ENCODE measurements around the gene GID4.
"Not testable (repeated sequence)": the region's sequence is repeated elsewhere in the genome, so short reads cannot be mapped to it uniquely, and the experiment has no call there.

GID4 gene

DNA sequence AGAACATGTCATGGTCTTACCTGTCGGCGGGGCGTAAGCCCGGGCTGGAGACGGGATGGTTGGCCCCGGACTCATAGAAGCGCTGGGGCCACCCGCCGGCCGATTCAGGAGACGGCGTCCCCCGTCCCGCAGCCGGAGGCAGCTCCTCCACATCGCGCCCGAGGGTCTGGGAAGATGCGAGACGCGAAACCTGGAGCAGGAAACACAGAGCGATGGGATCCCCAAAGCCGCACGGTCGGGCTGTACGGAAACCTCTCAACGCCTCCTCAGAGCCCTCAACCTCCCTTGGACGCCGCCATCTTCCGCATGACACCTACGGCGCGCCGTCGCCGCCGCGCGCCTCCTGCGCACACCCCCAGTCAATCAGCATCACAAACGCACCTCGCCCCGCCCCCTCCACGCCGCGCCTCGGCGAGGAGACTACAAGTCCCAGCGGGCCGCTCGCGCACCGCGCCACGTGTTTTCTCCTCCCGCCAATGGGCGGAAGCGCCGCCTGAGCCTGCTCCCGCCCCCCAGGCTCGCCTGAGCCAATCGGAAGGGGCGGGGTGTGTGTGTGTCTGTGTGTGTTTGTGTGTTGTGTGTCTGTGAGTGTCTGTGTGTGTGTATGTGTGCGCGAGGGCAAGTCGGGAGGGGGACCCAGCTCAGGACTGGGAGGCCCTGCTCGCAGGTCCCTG, at the start of gene GID4, which contains the start of gene ATPAF2:
Gene GID4 (plus strand): TSS at position 548 of the 674 bp plus-strand sequence. CDS start 57 bp downstream, at position 605.
Gene ATPAF2 (minus strand): TSS at position 308 of the 674 bp plus-strand sequence. CDS start 155 bp downstream, at position 153.
- DNase-seq (ENCODE audit: low spot score) = peak; percentile 99

DNA sequence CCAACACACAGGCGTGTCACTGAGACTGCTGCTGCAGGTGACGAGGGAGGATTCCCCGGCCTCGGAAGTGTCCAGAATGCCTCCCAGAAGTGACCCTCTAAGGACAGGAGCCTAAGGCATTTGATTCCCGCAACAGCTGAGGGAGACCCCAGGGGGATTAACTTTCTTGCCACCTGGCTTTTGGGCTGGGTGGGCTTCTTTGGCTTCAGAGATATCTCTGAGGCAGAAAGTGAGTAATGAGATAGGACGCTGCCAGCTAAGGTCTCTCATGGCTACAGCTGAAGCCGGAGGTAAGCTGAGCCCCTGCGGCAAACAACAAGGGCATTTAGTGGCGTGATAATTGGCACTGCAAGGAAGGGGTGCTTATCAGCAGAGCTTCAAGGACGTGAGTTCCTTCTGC, 49.6 kb upstream of the GID4 start:
- DNase-seq (ENCODE audit: low spot score) = no peak

DNA sequence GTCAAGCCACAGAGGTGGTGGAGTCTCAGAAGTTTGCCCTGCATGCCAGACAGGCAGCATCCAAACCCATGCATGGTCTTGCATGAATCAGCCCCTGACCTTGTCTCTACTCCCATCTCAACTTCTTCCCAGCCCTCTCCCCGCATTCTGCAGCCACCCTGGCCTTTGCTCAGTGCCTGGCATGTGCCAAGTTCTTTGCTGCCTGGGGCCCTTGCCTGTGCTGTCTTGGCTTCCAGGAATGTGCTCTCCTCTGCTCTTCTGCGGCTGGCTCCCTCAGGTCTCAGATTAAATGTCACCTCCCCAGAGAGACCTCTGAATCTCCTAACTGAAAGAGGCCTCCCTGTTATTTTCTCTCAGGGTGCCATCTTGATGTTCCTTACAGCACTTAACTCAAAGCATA, 48.9 kb upstream of the GID4 start:
- DNase-seq (ENCODE audit: low spot score) = no peak

DNA sequence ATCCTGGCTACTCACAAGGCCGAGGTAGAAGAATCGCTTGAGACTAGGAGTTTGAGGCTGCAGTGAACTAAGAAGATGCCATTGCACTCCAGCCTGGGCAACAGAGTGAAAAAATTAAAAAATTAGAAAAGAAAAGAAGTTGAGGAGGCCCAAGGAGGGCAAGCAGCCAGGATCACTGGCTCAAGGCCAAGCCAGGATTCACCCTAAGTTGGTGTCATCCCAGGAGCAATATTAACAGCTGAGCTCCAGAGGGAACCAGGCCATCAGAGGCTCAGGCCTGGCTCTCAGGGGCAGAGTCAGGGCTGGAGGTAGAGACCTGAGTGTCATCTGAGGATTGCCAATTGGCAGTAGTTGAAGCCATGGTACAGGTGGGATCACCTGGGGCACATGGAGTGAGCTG, 45.8 kb upstream of the GID4 start:
- DNase-seq (ENCODE audit: low spot score) = no peak

DNA sequence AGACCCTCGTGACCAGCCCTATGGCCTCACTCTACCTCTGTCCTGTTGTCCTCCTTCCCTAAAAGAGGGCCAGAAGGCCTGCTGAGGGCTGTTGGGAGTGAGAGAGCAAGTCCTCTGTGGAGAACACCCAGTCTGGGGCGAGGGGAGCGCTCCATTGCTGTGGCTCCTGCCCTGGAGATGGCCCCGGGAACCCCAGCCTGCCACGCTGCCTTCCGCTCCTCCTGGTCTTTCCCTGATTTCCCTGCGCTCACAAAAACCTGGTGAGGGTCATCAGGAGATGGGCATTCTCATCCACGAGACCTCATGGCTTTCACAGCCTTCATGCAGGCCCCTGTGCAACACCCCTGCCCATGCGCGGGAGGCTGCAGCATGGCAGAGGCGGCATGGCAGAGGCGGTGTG, 45.4 kb upstream of the GID4 start:
- no peak for DNase-seq (ENCODE audit: low spot score)

DNA sequence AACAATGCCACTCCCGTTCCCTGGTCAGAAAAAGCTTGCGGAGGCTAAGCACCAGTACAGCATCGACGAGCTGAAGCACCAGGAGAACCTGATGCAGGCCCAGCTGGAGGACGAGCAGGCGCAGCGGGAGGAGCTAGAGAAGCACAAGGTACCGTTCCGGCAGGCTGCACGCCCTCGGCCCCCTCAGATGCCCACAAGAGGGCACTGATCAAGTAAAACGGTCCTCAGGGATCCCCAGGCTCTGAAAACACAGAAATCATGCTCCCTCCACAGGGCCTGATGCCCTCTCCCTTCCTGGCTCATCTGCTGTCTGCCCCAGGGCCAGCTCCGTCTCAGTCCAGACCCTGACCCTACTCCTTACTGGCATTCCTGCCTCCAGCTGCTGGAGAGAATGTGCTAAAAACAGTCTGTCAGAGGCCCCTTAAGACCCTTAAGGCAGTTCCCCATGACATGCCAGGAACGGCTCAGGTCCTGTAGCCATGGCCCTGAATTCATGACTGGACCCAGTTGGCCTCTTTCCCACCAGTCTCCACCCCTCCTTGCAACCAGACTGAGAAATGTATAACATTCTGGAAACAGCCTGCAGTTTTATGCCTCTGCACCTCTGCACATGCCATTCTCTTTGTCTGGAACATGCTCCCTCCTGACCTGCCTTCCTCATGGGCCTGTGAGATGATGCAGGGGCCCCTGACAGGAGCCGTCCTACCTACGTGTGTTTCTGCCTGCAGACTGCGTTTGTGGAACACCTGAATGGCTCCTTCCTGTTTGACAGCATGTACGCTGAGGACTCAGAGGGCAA, 44.7 kb upstream of the GID4 start:
- peak; percentile 26 for DNase-seq (ENCODE audit: low spot score)

DNA sequence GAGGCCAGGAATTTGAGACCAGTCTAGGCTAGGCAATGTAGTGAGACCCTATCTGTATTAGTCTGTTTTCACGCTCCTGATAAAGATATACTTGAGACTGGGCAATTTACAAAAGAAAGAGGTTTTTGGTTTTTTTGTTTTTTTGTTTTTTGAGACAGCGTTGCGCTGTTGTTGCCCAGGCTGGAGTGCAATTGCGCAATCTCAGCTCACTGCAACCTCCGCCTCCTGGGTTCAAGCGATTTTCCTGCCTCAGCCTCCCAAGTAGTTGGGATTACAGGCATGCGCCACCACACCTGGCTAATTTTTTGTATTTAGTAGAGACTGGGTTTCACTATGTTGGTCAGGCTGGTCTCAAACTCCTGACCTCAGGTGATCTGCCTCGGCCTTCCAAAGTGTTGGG, 43.3 kb upstream of the GID4 start:
- DNase-seq (ENCODE audit: low spot score) = not testable (repeated sequence)

DNA sequence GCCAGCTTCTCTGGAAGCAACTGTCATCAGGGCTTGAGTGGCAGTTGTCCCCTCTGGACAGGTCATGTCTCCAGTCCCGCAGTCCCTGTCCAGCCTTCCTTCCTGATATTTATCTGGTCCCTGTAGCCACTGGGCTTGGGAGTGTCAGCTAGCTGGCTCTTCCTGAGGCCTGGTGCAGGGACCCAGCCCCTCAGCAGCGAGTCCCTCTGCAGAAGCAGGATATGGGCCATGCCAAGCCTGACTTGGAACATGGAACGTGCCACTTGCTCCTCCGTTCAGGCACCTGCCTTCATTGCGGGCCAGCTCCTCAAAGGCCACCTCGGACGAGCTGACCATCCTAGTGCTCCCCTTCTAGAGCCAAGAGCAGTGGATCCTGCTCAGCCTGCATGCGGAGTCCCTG, 40.3 kb upstream of the GID4 start:
- no peak for DNase-seq (ENCODE audit: low spot score)

DNA sequence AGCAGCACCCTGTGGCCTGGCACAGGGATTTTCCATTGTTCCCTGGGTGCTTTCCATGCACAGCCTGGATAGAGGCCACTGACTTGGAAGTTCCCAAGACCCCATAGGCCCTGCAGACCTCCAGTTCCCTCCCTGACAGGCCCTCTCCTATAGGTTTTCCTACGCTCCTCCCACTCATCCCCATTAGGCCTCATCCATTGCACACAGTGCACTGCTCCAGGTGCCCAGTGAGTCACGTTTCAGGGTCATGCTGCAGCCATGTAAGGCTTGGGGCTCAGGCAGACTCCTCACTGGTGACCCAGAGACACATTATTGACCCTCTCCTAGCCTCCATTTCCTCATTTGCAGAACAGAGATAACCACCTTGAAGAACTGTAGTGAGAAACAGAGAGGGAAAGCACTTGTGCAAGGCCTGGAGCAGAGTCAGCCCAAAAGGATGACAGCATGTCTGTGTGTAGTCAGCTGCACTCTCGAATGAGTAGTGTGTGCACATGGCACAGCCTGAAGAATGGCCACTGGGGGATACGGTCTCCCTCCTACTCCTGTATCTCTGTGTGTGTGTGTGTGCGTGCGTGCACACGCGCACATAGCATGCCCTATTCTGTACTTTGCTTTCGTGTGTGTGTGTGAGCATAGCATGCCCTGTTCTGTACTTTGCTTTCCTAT, 39.7 kb upstream of the GID4 start:
- no peak for DNase-seq (ENCODE audit: low spot score)

DNA sequence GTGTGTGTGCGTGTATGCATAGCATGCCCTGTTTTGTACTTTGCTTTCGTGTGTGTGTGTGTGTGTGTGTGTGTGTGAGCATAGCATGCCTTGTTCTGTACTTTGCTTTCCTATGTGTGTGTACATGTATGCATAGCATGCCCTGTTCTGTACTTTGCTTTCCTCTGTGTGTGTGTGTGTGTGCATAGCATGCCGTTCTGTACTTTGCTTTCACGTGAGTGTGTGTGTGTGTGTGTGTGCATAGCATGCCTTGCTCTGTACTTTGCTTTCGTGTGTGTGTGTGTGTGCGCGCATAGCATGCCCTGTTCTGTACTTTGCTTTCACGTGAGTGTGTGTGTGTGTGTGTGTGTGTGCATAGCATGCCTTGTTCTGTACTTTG, 39.2 kb upstream of the GID4 start:
- DNase-seq (ENCODE audit: low spot score) = no peak

DNA sequence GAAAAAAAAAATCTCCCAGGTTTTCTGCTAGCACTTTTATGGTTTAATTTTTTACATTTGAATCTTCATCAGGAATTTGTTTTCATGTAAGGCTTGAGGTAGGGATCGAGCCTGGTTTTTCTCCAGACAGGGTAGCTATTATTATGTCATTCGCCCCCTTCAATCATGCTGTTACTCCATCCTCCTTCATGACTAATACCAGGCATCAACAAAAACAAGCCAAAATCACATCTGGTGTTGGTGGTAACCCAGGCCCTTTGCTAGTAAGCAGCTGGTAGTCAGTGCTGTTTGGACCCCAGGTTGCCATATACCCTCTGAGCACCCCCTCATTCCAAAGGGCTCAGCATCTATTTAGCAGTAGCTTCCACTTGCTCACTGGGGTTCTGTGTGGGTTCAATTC, 37.0 kb upstream of the GID4 start:
- DNase-seq (ENCODE audit: low spot score) = peak; percentile 47

DNA sequence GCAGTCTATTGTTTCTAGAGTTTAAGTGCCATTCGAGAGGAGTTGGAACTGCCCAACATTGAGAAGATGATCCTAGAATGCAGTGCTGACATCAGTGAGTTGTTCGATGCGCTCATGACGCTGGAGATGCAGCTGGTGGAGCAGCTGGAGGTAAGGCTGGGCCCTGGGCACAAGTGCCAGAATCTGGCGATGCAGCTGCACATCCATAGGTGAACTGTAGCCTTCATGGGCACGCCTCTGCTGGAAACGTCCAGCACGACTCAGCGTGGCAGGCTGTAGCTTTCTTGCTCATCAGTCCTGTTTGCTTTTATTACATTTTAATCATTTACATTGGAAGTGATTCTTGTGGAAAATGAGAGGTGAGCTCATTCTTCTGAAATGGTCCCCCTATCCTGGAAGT, 34.9 kb upstream of the GID4 start:
- no peak for DNase-seq (ENCODE audit: low spot score)

DNA sequence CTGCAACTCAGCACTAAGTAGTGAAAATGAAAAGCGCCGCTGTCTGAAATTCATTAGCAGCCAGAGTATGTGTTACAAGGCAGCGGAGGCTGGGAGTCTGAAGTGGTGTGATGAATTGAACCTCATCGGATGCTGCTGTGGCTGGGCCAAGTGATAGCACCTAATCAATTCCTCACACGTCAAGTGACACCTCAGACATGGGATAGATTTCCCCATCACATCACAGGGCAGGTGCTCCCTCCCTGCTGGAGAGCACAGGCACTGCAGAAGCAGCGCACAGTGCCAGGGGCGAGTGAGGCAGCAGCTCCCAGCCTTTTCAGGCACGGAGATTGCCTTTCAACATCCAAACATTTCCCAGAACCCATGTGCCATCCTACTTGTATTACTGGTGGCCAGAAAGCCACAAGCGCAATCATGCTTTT, 34.3 kb upstream of the GID4 start:
- no peak for DNase-seq (ENCODE audit: low spot score)

DNA sequence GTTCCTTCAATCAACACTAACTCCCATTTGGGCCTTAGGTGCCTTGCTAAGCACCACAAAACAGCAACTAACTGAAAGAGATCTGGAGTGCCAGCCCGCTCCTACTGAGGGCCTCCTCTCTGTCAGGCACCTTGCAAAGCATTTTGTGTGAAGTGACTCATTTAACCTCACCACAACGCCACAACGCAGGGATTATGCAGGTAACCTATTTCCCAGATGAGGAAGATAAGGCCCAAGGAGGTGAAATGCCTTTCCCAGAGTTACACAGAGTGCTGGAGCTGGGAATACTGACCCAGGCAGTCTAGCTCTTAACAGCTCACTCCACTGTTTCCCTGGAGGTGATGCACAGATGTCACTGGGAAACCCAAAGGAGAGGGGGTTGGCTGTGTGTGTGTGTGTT, 33.7 kb upstream of the GID4 start:
- DNase-seq (ENCODE audit: low spot score) = no peak

DNA sequence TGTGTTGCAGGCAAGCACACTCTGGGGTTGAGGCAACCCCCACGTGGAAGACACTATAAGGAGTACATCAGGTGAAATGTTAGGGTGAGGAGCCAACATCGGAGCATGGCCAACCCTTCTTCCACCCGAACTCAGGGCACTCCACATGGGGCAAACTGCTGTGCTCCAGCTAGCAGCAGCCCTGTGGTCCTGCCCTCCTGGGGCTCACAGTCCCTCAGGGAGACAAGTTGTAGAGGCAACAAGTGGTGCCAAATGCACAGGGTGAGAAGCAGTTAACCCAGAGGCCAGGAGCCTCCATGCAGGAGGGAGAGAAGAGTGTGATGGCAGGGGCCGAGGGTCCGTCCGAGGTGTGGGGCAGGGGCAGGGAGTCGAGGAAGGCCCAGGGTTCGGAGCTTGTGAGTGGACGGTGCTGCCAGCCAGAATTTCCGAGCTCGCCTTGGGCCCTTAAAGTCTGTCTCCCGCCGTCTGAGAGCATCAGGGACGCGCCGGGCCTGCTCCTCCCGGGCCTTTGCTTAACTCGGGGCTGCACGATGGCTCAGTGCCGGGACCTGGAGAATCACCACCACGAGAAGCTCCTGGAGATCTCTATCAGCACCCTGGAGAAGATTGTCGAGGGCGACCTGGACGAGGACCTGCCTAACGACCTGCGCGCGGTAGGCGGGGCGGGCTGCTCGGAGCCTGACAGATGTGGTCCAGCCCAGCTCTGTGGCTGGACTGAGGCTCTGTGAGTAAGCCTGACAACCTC, 32.5 kb upstream of the GID4 start:
- no peak for DNase-seq (ENCODE audit: low spot score)

DNA sequence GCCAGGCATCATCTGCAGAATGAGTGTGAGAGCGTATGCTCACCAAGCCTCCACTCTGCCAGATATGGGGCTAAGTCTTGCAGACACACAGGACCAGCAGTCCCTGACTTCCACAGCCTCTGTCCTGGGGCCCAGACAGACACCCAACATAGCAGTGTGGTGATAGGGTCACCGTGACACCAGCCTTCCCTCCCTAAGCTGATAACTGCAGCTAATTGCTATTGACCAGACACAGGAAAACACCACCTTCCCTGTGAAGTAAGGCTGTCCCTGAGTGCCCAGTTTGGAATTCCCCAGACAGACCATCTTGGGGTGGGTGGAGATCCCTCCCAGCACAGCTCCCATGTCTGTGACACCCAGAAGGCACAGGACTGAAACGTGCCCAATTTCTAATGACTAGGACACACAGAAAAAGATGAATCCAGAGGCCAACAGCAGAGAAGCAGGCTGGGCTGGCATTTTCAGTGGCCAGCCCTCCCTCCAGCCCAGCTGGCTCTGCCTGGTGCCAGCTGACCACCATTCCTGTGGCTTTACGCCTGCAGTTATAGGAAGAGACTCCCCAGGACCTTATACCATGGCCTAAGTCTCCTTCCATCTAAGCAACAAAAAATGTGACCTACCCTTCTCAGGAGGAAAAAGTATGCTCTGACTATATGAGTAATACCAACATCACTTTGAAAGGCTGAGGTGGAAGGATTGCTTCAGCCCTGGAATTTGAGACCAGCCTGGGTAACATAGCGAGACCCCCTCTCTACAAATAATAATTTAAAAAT, 30.5 kb upstream of the GID4 start:
- DNase-seq (ENCODE audit: low spot score) = peak; percentile 86

DNA sequence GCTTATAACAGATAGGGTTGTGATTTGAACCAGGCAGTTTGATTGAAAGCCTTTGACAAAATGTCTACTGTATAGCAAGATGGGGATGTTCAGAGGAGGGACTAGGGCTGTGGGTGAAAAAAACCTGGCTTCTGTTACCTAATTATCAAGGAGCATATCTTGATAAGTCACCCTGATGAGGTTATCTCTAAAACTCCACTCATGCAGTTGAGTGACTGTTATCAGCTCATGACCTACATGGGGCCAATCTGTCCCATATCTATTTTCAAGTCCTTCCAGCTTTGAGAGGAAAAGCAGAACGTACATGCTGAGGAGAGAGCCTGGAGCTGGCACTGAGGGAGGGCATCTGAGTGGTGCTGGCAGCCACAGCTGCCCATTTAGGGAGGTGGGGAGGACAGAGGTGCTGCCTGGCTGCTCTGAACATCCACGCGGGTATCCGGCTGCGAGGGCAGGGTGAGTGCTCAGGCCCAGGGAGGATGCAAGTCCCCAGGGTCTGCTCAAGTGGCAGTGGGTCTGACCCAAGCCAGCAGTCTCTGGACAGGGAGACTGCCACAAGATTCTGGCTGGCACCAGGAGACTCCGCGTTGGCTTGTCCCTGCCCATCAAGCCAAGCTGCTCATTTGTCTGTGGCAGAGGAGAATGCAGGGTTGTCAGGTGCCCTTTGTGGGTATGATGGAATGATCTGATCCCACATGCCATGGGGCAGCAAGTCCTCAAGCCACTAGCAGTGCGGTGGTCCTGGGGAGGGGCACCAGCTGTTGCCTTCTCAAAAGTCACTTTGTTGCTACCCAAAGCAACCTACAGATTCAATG, 29.4 kb upstream of the GID4 start:
- DNase-seq (ENCODE audit: low spot score) = no peak

DNA sequence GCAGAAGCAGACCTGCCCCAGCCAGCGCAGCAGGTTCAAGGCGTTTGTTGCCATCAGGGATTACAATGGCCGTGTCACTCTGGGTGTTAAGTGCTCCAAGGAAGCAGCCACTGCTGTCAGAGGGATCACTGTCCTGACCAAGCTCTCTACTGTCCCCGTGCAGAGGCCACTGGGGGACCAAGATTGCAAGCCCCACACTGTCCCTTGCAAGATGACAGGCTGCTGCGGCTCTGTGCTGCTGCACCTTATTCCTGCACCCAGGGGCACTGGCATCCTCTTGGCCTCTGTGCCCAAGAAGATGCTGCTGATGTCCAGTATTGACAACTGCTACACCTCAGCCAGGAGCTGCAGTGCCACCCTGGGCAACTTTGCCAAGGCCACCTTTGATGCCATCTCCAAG, 27.9 kb upstream of the GID4 start:
- DNase-seq (ENCODE audit: low spot score) = no peak

DNA sequence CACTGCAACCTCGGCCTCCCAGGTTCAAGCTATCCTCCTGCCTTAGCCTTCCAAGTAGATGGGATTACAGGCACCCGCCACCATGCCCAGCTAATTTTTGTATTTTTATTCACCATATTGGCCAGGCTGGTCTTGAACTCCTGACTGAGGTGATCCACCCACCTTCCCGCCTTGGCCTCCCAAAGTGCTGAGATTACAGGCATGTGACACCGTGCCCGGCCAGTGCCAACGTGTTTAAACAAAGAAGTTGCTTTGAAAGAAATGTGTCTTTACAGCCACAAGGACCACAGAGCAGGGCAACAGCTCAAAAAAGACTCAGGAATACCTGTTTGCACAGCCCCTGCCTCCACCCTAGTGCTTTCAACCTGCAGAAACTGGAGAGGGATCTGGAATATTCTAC, 25.2 kb upstream of the GID4 start:
- no peak for DNase-seq (ENCODE audit: low spot score)

DNA sequence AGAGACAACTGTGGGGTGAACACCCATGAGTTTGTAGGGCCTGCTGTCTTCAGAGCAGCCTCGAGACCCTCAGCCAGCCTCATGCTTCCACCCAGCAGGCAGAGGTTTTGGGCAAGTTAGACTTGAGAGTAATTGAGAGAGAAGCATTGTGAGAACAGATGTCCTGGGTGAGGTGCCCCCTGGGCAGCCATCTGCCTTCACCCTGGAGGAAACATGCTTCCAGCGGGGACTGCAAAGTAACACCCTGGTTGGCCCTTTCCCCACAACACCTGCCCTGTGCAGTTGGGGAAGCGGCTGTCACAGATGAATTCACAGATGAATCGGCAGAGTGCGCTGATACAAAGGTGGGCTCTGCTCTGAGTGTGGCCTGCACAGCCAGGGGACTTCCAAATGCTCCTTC, 23.6 kb upstream of the GID4 start:
- no peak for DNase-seq (ENCODE audit: low spot score)

DNA sequence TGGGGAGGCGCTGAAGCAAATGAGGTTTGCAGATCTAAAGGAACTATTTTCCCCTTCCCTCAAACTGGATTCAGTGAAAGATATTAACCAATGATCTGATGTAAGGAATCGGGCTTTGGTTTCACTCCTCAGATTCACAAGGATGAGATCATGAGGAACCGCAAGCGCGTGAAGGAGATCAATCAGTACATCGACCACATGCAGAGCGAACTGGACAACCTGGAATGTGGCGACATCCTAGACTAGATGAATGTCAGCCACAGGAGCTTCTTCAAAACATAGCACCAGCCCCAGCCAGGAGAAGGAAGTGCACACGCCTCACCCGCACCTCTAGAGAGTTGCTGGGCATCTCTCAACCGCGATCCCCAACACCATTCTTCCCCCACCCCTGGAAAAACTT, 22.8 kb upstream of the GID4 start:
- no peak for DNase-seq (ENCODE audit: low spot score)
